HepG2 (cell line): Measurements from ENCODE around the gene OR2C1. TPM values are rescaled to one million over a fixed set of nuclear protein-coding genes. Genes with fewer than 3 reads are reported as not detected.
A peak's percentile ranks its signal among the peaks of the same experiment; 100 is the strongest.

Experiments
- HOXA9 ChIP-seq: sonication (generic); formaldehyde crosslinking; IDR thresholded peaks from 2 replicates; pipeline ENCODE4 v1.8.1; 2022; ENCODE audit warnings: missing genetic modification reagents, mild to moderate bottlenecking, moderate library complexity, borderline replicate concordance
- NR3C1 ChIP-seq: sonication (generic); formaldehyde crosslinking; IDR thresholded peaks from 2 replicates; pipeline ENCODE4 v1.4.0; 2020; ENCODE audit warnings: missing genetic modification reagents
- PTBP1 ChIP-seq: fragments of 200-400 bp; formaldehyde crosslinking; IDR thresholded peaks from 2 replicates; pipeline ENCODE4 v1.6.1; 2018; ENCODE audit warnings: low read length, low read depth; ENCODE audit not compliant: poor library complexity, severe bottlenecking
- RFX5 ChIP-seq: IDR thresholded peaks from 2 replicates; pipeline ENCODE4 v1.6.1; 2011; ENCODE audit warnings: low read depth, low read length, improper control_type of control experiment
- ZBTB3 ChIP-seq: sonication (generic); formaldehyde crosslinking; IDR thresholded peaks from 2 replicates; pipeline ENCODE4 v1.4.0; 2020; ENCODE audit warnings: low read depth, mild to moderate bottlenecking, moderate library complexity, missing genetic modification reagents, borderline replicate concordance
- ZNF101 ChIP-seq: sonication (generic); formaldehyde crosslinking; IDR thresholded peaks from 2 replicates; pipeline ENCODE4 v1.4.0; 2020; ENCODE audit warnings: mild to moderate bottlenecking, low read depth, missing genetic modification reagents, borderline replicate concordance
- ZNF510 ChIP-seq: sonication (generic); formaldehyde crosslinking; IDR thresholded peaks from 2 replicates; pipeline ENCODE4 v1.4.0; 2020; ENCODE audit warnings: low read depth, mild to moderate bottlenecking, missing genetic modification reagents
- ZNF652 ChIP-seq: IDR thresholded peaks from 2 replicates; pipeline ENCODE4 v1.6.1; 2016; ENCODE audit warnings: low read depth, borderline replicate concordance
- polyA plus RNA-seq, 8 experiments: library from polyadenylated mRNA; depleted of rRNA in 3 of 8; stranded (reverse) in 7 of 8; unstranded in 1 of 8; fragments of >200 nt; fragmentation: Illumina TruSeq in 4 of 8; extraction: Trizol in 4 of 8; gene quantifications; 2 replicates each; pipeline versions ENCODE4 v1.2.1 to v1.2.3, GENCODE V29; 2011 to 2016; ENCODE audit warnings: low read depth in 4 of 8, missing spikeins in 1 of 8, mixed read lengths in 1 of 8; ENCODE audit not compliant: insufficient read depth in 1 of 8
- total RNA-seq, 5 experiments: library from RNA; depleted of rRNA; stranded (reverse); fragments of >200 nt; fragmentation: Illumina TruSeq; extraction: Trizol; gene quantifications; 2 replicates each; pipeline ENCODE4 v1.2.3, GENCODE V29; 2016; ENCODE audit warnings: low read depth in 1 of 5
- TF ChIP-seq, protein P1 (sequence below): IDR thresholded peaks from 2 replicates; pipeline ENCODE4 v1.6.1; 2016; ENCODE audit warnings: low read depth
- TF ChIP-seq, protein P2 (sequence below): sonication (generic); formaldehyde crosslinking; IDR thresholded peaks from 2 replicates; pipeline ENCODE4 v1.9.0; 2022; ENCODE audit warnings: missing genetic modification reagents, mild to moderate bottlenecking, borderline replicate concordance
- TF ChIP-seq, protein P3 (sequence below): IDR thresholded peaks from 2 replicates; pipeline ENCODE4 v1.6.1; 2016; ENCODE audit warnings: control low read depth
- TF ChIP-seq, protein P4 (sequence below): sonication (generic); formaldehyde crosslinking; IDR thresholded peaks from 2 replicates; pipeline ENCODE4 v1.4.0; 2020; ENCODE audit warnings: missing genetic modification reagents
- TF ChIP-seq, protein P5 (sequence below): sonication (generic); formaldehyde crosslinking; IDR thresholded peaks from 2 replicates; pipeline ENCODE4 v1.4.0; 2020; ENCODE audit warnings: low read depth, mild to moderate bottlenecking, missing genetic modification reagents
- TF ChIP-seq, protein P6 (sequence below): sonication (generic); formaldehyde crosslinking; IDR thresholded peaks from 2 replicates; pipeline ENCODE4 v1.4.0; 2020; ENCODE audit warnings: missing genetic modification reagents
- TF ChIP-seq, protein P7 (sequence below): sonication (generic); formaldehyde crosslinking; conservative IDR thresholded peaks from 2 replicates; pipeline ENCODE4 v1.5.0; 2020; ENCODE audit warnings: missing genetic modification reagents
- TF ChIP-seq, protein P8 (sequence below): sonication (generic); formaldehyde crosslinking; IDR thresholded peaks from 2 replicates; pipeline ENCODE4 v1.4.0; 2020; ENCODE audit warnings: mild to moderate bottlenecking, missing genetic modification reagents

The OR2C1 gene
- total and polyA plus RNA-seq, 2 of the 13 experiments (the other 11 are each of a cell fraction or from before 2014, with no cell fraction given): not detected

DNA sequence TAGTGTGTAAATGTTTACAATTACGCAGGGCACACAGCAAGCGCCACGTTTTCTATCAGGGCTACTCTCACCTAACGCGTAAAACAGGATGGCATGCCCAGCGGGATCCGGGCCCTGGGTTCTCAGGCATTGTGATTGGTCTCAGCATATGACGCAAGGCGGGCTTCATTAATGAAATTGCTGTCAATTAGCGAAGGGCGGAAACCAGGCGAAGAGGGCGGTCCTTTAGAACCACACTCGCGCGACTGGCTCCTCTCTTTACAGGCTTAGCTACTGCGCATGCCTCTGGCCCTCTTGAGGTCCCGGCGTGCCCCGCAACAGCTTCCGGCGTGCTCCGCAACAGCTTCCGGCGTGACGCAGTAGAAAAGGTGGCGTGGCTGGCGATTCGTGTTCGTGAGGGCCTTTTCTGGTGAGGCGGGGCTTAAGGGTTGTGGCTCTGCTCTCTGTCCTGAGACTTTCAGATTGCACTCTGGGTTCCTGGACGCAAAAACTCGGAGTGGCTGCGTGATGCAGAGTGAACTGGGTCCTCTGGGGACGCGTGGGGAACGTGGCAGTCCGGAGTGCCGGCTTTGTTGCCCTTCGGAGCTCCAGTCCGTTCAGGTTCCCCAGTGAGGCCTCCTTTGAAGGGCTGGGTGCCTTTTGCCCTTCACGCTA is 9.2 kb downstream of the OR2C1 start (continued):
- TF ChIP-seq, protein P1, sequence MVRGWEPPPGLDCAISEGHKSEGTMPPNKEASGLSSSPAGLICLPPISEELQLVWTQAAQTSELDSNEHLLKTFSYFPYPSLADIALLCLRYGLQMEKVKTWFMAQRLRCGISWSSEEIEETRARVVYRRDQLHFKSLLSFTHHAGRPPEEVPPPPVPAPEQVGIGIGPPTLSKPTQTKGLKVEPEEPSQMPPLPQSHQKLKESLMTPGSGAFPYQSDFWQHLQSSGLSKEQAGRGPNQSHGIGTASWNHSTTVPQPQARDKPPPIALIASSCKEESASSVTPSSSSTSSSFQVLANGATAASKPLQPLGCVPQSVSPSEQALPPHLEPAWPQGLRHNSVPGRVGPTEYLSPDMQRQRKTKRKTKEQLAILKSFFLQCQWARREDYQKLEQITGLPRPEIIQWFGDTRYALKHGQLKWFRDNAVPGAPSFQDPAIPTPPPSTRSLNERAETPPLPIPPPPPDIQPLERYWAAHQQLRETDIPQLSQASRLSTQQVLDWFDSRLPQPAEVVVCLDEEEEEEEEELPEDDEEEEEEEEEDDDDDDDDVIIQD (CRISPR knock-in tag): no peak; the same call in 1 of the 2 replicates
- TF ChIP-seq, protein P2, sequence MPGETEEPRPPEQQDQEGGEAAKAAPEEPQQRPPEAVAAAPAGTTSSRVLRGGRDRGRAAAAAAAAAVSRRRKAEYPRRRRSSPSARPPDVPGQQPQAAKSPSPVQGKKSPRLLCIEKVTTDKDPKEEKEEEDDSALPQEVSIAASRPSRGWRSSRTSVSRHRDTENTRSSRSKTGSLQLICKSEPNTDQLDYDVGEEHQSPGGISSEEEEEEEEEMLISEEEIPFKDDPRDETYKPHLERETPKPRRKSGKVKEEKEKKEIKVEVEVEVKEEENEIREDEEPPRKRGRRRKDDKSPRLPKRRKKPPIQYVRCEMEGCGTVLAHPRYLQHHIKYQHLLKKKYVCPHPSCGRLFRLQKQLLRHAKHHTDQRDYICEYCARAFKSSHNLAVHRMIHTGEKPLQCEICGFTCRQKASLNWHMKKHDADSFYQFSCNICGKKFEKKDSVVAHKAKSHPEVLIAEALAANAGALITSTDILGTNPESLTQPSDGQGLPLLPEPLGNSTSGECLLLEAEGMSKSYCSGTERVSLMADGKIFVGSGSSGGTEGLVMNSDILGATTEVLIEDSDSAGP (CRISPR knock-in tag): peak; percentile 56; the same call in 1 of the 2 replicates
- TF ChIP-seq, protein P3, sequence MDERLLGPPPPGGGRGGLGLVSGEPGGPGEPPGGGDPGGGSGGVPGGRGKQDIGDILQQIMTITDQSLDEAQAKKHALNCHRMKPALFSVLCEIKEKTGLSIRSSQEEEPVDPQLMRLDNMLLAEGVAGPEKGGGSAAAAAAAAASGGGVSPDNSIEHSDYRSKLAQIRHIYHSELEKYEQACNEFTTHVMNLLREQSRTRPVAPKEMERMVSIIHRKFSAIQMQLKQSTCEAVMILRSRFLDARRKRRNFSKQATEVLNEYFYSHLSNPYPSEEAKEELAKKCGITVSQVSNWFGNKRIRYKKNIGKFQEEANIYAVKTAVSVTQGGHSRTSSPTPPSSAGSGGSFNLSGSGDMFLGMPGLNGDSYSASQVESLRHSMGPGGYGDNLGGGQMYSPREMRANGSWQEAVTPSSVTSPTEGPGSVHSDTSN (CRISPR knock-in tag): peak; percentile 59; the same call in 1 of the 2 replicates
- TF ChIP-seq, protein P4, sequence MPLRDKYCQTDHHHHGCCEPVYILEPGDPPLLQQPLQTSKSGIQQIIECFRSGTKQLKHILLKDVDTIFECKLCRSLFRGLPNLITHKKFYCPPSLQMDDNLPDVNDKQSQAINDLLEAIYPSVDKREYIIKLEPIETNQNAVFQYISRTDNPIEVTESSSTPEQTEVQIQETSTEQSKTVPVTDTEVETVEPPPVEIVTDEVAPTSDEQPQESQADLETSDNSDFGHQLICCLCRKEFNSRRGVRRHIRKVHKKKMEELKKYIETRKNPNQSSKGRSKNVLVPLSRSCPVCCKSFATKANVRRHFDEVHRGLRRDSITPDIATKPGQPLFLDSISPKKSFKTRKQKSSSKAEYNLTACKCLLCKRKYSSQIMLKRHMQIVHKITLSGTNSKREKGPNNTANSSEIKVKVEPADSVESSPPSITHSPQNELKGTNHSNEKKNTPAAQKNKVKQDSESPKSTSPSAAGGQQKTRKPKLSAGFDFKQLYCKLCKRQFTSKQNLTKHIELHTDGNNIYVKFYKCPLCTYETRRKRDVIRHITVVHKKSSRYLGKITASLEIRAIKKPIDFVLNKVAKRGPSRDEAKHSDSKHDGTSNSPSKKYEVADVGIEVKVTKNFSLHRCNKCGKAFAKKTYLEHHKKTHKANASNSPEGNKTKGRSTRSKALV: no peak
- TF ChIP-seq PTBP1: no peak
- TF ChIP-seq, protein P5, sequence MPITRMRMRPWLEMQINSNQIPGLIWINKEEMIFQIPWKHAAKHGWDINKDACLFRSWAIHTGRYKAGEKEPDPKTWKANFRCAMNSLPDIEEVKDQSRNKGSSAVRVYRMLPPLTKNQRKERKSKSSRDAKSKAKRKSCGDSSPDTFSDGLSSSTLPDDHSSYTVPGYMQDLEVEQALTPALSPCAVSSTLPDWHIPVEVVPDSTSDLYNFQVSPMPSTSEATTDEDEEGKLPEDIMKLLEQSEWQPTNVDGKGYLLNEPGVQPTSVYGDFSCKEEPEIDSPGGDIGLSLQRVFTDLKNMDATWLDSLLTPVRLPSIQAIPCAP (CRISPR knock-in tag): 0 out of 2 replicates have a peak, but pooled peaks have one; percentile 23
- no peak for TF ChIP-seq ZNF510
- no peak for TF ChIP-seq ZNF101 (CRISPR knock-in tag)
- TF ChIP-seq, protein P6, sequence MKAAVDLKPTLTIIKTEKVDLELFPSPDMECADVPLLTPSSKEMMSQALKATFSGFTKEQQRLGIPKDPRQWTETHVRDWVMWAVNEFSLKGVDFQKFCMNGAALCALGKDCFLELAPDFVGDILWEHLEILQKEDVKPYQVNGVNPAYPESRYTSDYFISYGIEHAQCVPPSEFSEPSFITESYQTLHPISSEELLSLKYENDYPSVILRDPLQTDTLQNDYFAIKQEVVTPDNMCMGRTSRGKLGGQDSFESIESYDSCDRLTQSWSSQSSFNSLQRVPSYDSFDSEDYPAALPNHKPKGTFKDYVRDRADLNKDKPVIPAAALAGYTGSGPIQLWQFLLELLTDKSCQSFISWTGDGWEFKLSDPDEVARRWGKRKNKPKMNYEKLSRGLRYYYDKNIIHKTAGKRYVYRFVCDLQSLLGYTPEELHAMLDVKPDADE (CRISPR knock-in tag): no peak
- no peak for TF ChIP-seq RFX5
- no peak for TF ChIP-seq NR3C1 (CRISPR knock-in tag)
- TF ChIP-seq ZNF652 (CRISPR knock-in tag): no peak
- TF ChIP-seq, protein P7, sequence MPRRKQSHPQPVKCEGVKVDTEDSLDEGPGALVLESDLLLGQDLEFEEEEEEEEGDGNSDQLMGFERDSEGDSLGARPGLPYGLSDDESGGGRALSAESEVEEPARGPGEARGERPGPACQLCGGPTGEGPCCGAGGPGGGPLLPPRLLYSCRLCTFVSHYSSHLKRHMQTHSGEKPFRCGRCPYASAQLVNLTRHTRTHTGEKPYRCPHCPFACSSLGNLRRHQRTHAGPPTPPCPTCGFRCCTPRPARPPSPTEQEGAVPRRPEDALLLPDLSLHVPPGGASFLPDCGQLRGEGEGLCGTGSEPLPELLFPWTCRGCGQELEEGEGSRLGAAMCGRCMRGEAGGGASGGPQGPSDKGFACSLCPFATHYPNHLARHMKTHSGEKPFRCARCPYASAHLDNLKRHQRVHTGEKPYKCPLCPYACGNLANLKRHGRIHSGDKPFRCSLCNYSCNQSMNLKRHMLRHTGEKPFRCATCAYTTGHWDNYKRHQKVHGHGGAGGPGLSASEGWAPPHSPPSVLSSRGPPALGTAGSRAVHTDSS (CRISPR knock-in tag): no peak
- no peak for TF ChIP-seq HOXA9 (CRISPR knock-in tag)
- TF ChIP-seq, protein P8, sequence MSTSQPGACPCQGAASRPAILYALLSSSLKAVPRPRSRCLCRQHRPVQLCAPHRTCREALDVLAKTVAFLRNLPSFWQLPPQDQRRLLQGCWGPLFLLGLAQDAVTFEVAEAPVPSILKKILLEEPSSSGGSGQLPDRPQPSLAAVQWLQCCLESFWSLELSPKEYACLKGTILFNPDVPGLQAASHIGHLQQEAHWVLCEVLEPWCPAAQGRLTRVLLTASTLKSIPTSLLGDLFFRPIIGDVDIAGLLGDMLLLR: no peak
- no peak for TF ChIP-seq ZBTB3 (CRISPR knock-in tag)
